ENCODE measurements around the gene GLP2R.

Gene GLP2R

GRCh38 chr17:9845306-9845705 is 19.6 kb downstream of the GLP2R start:
- TF ChIP-seq, protein P1, sequence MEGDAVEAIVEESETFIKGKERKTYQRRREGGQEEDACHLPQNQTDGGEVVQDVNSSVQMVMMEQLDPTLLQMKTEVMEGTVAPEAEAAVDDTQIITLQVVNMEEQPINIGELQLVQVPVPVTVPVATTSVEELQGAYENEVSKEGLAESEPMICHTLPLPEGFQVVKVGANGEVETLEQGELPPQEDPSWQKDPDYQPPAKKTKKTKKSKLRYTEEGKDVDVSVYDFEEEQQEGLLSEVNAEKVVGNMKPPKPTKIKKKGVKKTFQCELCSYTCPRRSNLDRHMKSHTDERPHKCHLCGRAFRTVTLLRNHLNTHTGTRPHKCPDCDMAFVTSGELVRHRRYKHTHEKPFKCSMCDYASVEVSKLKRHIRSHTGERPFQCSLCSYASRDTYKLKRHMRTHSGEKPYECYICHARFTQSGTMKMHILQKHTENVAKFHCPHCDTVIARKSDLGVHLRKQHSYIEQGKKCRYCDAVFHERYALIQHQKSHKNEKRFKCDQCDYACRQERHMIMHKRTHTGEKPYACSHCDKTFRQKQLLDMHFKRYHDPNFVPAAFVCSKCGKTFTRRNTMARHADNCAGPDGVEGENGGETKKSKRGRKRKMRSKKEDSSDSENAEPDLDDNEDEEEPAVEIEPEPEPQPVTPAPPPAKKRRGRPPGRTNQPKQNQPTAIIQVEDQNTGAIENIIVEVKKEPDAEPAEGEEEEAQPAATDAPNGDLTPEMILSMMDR (IDR thresholded peaks at IDR 0.05; ENCODE audit: control insufficient read depth, extremely low read depth, insufficient read depth), result no peak
- H3K4me3 ChIP-seq (ENCODE audit: low read depth, low read length), result no peak overlapping the region
- no peak for DNase-seq (ENCODE audit: low read depth)

DNA sequence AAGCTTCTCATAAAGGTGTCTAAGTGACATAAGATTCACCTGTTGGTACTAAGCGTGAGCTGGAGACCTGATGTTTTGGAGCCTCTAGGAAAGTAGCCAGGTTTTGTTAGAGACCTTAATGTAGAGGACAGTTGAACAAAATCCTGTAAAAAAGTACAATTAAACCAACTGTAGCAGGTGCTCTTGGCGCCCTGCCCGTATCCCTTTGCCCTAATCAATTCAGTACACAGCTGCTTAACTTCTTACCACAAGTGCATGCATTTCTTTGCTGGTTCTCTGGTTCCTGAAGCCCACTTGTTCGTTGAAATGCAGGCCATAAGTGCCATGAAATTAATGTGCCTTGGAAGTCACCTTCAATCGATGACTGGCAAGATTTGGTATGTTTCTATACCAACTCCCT is 24.4 kb downstream of the GLP2R start:
- DNase-seq (ENCODE audit: low read depth), result no peak
- H3K4me3 ChIP-seq (ENCODE audit: low read depth, low read length), result no peak overlapping the region
- TF ChIP-seq, protein P1 (IDR thresholded peaks at IDR 0.05; ENCODE audit: control insufficient read depth, extremely low read depth, insufficient read depth), result no peak

DNA sequence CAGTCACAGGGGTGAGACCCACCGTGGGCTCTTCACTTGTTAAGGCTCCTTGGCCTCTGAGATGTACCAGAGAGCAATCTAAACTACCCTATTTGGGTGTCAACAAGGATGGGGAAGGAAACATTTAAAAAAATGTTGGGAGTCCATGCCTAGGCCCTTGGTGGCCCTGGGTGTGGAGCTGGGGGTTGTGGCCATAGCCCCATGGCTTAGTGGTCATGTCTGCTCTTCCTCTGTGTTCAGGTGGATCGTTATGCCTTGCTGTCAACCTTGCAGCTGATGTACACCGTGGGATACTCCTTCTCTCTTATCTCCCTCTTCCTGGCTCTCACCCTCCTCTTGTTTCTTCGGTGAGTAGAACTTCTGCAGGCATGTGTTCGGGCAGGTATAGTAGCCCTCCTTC is 28.5 kb downstream of the GLP2R start:
- TF ChIP-seq, protein P1 (IDR thresholded peaks at IDR 0.05; ENCODE audit: control insufficient read depth, extremely low read depth, insufficient read depth), result no peak
- H3K4me3 ChIP-seq (ENCODE audit: low read depth, low read length), result no peak overlapping the region

GRCh38 chr17:9855036-9855435 is 29.3 kb downstream of the GLP2R start:
- no peak overlapping the region for H3K4me3 ChIP-seq (ENCODE audit: low read depth, low read length)
- no peak for DNase-seq (ENCODE audit: low read depth)
- TF ChIP-seq, protein P1 (IDR thresholded peaks at IDR 0.05; ENCODE audit: control insufficient read depth, extremely low read depth, insufficient read depth), result no peak

More for the DNA sequence above, 28.5 kb downstream of the GLP2R start:
- DNase-seq (ENCODE audit: low read depth), result no peak

DNA sequence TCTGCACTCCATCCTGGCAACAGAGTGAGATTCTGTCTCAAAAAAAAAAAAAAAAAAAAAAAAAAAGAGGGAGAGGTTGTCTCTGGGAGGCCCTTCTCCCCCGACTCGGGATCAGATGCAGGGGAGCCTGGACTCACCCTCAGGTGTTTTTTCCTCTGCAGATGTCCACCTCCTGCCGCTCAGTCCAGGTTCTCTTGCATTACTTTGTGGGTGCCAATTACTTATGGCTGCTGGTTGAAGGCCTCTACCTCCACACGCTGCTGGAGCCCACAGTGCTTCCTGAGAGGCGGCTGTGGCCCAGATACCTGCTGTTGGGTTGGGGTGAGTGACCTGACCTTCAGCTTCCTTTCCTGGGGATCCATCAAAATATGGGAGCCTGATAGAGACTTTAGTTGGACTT is 34.1 kb downstream of the GLP2R start:
- no peak for DNase-seq (ENCODE audit: low read depth)
- H3K4me3 ChIP-seq (ENCODE audit: low read depth, low read length), result no peak overlapping the region
- TF ChIP-seq, protein P1 (IDR thresholded peaks at IDR 0.05; ENCODE audit: control insufficient read depth, extremely low read depth, insufficient read depth), result no peak

- DNase-seq (ENCODE audit: low read depth), result no peak
- TF ChIP-seq, protein P1 (IDR thresholded peaks at IDR 0.05; ENCODE audit: control insufficient read depth, extremely low read depth, insufficient read depth), result no peak
- no peak overlapping the region for H3K4me3 ChIP-seq (ENCODE audit: low read depth, low read length)
Observed at GRCh38 chr17:9860851-9861250, 35.1 kb downstream of the GLP2R start.

DNA sequence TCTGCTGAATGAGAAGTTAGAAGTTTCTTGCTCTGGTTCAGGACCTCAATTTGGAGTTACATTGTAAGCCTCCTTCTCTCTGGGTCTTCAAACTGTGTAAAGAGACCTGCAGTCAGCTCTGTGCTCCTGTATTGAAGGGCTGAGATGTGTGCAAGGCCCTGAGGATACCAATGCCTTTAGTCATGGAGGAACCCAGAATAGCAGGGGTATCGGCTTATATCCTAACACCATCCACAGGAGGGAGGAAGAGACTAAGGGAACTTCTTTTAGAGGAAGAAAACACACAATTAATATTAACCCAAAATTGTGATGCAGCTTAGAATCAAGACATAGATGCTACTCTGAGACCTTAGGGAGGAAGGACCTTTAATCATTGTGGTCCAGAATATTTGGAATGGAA is 36.5 kb downstream of the GLP2R start:
- TF ChIP-seq, protein P1 (IDR thresholded peaks at IDR 0.05; ENCODE audit: control insufficient read depth, extremely low read depth, insufficient read depth), result no peak
- DNase-seq (ENCODE audit: low read depth), result no peak

More for the DNA sequence above, 36.5 kb downstream of the GLP2R start:
- no peak overlapping the region for H3K4me3 ChIP-seq (ENCODE audit: low read depth, low read length)

Measured in LNCaP clone FGC (cell line).